ENCODE data around the gene BTBD9. TPM values are rescaled to one million over a fixed set of nuclear protein-coding genes. Genes with fewer than 3 reads are reported as not detected.

Gene BTBD9
- total RNA-seq, 1 donor from 2014 or later = 4.5 TPM

- TF ChIP-seq CTCF (IDR thresholded peaks at IDR 0.05; ENCODE audit: insufficient read depth, low read length, severe bottlenecking) = no peak
- no peak for DNase-seq (ENCODE audit: low read depth)
- Histone ChIP-seq H3K27me3 (ENCODE audit: control insufficient read depth, insufficient read depth, low read length) (no peaks in the 10 kb centered on the region), H3K4me3 (ENCODE audit: low read depth, low read length) (no peak overlapping the region), H3K36me3 (ENCODE audit: control insufficient read depth, insufficient read depth, low read length) (no peaks in the 10 kb centered on the region)
- no peak for FAIRE-seq
Measured at GRCh38 chr6:38617856-38618255, 21.9 kb downstream of the BTBD9 start.

DNA sequence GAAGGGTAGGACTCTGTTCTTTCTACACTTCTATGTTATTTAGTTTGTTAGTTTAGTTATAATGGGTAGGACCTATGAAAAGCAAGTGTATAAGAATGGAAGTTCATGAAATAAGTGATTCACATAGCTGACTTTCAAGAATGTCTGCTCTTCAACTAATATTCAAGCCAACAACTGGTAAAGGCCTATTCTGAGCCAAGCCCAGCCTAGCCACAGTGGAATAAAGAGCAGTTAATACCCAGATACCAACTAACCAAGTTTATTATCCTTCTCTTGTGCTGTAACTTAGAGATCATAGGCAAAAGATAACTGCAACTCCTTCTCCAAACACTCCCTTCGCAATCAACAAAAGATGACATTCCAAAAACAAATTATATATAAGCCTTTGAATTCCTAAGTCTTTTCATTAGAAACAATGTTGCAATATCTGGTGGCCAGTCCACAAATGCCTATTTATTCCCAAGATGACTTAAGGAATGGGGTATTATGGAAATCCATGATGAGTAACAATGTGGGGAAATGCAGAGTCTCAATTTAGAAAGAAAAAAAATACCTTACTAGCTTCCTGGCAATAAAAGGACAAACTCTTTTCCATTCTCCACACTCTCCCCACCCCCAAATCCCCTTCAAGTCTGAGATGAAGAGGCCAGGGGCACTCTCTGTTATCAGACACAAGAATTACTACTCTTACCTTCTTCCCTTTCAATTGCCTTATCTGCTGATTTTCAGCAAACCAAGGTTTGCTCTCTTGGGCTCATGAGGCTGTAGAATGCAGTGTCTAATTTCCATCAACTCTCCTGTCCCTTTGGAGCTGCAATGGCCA is 27.4 kb downstream of the BTBD9 start:
- DNase-seq (ENCODE audit: low read depth) (peak; percentile 45), FAIRE-seq (no peak)
- Histone ChIP-seq H3K36me3 (ENCODE audit: control insufficient read depth, insufficient read depth, low read length) (no peaks in the 10 kb centered on the region), H3K4me3 (ENCODE audit: low read depth, low read length) (no peak overlapping the region), H3K27me3 (ENCODE audit: control insufficient read depth, insufficient read depth, low read length) (no peaks in the 10 kb centered on the region)
- no peak for TF ChIP-seq CTCF (IDR thresholded peaks at IDR 0.05; ENCODE audit: insufficient read depth, low read length, severe bottlenecking)

GRCh38 chr6:38610050-38610625 is 29.6 kb downstream of the BTBD9 start:
- no peak for FAIRE-seq
- no peak overlapping the region for H3K4me3 ChIP-seq (ENCODE audit: low read depth, low read length)
- H3K27me3 ChIP-seq (ENCODE audit: control insufficient read depth, insufficient read depth, low read length) = no peaks in the 10 kb centered on the region
- H3K36me3 ChIP-seq (ENCODE audit: control insufficient read depth, insufficient read depth, low read length) = no peaks in the 10 kb centered on the region
- DNase-seq (ENCODE audit: low read depth) = no peak
- no peak for TF ChIP-seq CTCF (IDR thresholded peaks at IDR 0.05; ENCODE audit: insufficient read depth, low read length, severe bottlenecking)

DNA sequence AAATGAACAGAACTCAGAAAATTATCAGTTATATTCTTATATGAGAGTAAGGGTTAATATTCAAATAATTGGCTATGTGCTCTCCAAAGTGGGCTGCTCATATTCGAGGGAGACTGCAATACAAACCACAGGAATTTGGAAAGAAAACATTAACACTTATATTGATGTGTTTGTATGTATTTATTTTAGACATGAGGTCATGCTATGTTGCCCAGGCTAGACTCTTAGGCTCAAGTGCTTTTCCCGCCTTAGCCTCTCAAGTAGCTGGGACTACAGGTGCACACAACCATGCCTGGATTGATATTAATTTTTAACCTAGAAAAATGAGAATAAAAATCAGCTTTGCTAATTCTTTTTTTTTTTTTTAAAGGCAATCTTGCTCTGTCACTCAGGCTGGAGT is 35.0 kb downstream of the BTBD9 start:
- no peak for TF ChIP-seq CTCF (IDR thresholded peaks at IDR 0.05; ENCODE audit: insufficient read depth, low read length, severe bottlenecking)
- no peak overlapping the region for H3K4me3 ChIP-seq (ENCODE audit: low read depth, low read length)
- no peaks in the 10 kb centered on the region for H3K36me3 ChIP-seq (ENCODE audit: control insufficient read depth, insufficient read depth, low read length)
- DNase-seq (ENCODE audit: low read depth) = no peak
- no peak for FAIRE-seq
- H3K27me3 ChIP-seq (ENCODE audit: control insufficient read depth, insufficient read depth, low read length) = no peaks in the 10 kb centered on the region

GRCh38 chr6:38603966-38604365 is 35.8 kb downstream of the BTBD9 start:
- no peak for FAIRE-seq
- H3K4me3 ChIP-seq (ENCODE audit: low read depth, low read length) = no peak overlapping the region
- TF ChIP-seq CTCF (IDR thresholded peaks at IDR 0.05; ENCODE audit: insufficient read depth, low read length, severe bottlenecking) = no peak
- no peaks in the 10 kb centered on the region for H3K27me3 ChIP-seq (ENCODE audit: control insufficient read depth, insufficient read depth, low read length)
- no peaks in the 10 kb centered on the region for H3K36me3 ChIP-seq (ENCODE audit: control insufficient read depth, insufficient read depth, low read length)
- DNase-seq (ENCODE audit: low read depth) = no peak

All from bronchial epithelial cell (primary cell).